Vagina (tissue), 2 donors: ENCODE results near the gene FGGY. TPM values are rescaled to one million over a fixed set of nuclear protein-coding genes. Genes with fewer than 3 reads are reported as not detected.

ENCODE experiments used
- DNase-seq, 2 donors: peaks; one replicate each; pipeline ENCODE4 v3.0.0-alpha.2; 2017; ENCODE audit errors: extremely low spot score in 2 of 2
- H3K27ac ChIP-seq: fragments of 200-600 bp; sonication (generic); one replicate; pipeline ENCODE4 v1.5.1; 2019
- H3K27me3 ChIP-seq: fragments of 200-600 bp; sonication (generic); one replicate; pipeline ENCODE4 v1.5.1; 2019
- H3K36me3 ChIP-seq, 2 donors: fragments of 200-600 bp; sonication (generic); one replicate each; pipeline ENCODE4 v1.5.1; 2017 to 2019
- H3K4me1 ChIP-seq: fragments of 200-600 bp; sonication (generic); one replicate; pipeline ENCODE4 v1.5.1; 2019
- H3K4me3 ChIP-seq, 2 donors: fragments of 200-600 bp; sonication (generic); 1 replicate in 1 of 2; 2 replicates in 1 of 2; pipeline ENCODE4 v1.5.1; 2016 to 2019
- H3K9me3 ChIP-seq: fragments of 200-600 bp; sonication (generic); one replicate; pipeline ENCODE4 v1.5.1; 2019
- POLR2A ChIP-seq, 2 donors: fragments of 450-650 bp; IDR thresholded peaks; one replicate each; pipeline ENCODE4 v1.6.1; 2017; ENCODE audit warnings: antibody characterized with exemption in 2 of 2, mild to moderate bottlenecking in 2 of 2, moderate library complexity in 2 of 2
- POLR2AphosphoS5 ChIP-seq, 2 donors: sonication (generic); formaldehyde crosslinking; IDR thresholded peaks; one replicate each; pipeline ENCODE4 v1.9.0; 2017; ENCODE audit warnings: antibody characterized with exemption in 2 of 2, mild to moderate bottlenecking in 2 of 2, low read depth in 1 of 2; ENCODE audit not compliant: insufficient read depth in 1 of 2
- intact Hi-C: fragments of 100-400 bp; cut with DNase I; formaldehyde crosslinking; loops from one replicate; pipeline ENCODE4 v1.15.1; 2023
- total RNA-seq: library from RNA; depleted of rRNA; stranded (reverse); fragments of >200 nt; gene quantifications from one replicate; pipeline ENCODE4 v1.2.3, GENCODE V29; 2016
- TF ChIP-seq, protein P1 (sequence below), 3 experiments: fragments of 450-650 bp in 2 of 3; fragments of 200-600 bp in 1 of 3; sonication (generic) in 1 of 3; IDR thresholded peaks; one replicate each; pipeline ENCODE4 v1.5.1; 2017 to 2019; ENCODE audit warnings: antibody characterized with exemption in 3 of 3, mild to moderate bottlenecking in 2 of 3, moderate library complexity in 2 of 3

Gene FGGY
- total RNA-seq, 1 donor from 2014 or later, result 11.8 TPM

DNA sequence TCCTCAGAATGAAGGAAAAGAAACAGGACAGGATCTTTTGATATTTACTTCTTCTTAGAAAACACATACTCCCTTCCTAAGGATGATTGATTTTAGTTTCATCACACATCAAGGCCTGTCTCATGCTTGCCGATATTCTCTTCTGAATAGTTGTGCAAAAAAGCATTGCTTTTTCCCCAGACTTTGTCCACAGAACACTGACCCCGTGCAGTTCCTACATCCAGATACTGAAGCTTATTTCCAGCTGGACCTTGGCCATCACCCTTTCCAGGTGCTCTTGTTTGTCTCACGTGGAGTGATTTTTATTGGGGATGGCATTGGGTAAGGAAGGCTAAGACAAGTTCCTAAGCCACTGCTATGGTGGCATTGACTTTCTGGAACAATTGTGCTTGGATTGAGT is 320.5 kb downstream of the FGGY start:
- no peaks in the 10 kb centered on the region for H3K4me1 ChIP-seq
- DNase-seq, result no peak
- TF ChIP-seq, protein P1, sequence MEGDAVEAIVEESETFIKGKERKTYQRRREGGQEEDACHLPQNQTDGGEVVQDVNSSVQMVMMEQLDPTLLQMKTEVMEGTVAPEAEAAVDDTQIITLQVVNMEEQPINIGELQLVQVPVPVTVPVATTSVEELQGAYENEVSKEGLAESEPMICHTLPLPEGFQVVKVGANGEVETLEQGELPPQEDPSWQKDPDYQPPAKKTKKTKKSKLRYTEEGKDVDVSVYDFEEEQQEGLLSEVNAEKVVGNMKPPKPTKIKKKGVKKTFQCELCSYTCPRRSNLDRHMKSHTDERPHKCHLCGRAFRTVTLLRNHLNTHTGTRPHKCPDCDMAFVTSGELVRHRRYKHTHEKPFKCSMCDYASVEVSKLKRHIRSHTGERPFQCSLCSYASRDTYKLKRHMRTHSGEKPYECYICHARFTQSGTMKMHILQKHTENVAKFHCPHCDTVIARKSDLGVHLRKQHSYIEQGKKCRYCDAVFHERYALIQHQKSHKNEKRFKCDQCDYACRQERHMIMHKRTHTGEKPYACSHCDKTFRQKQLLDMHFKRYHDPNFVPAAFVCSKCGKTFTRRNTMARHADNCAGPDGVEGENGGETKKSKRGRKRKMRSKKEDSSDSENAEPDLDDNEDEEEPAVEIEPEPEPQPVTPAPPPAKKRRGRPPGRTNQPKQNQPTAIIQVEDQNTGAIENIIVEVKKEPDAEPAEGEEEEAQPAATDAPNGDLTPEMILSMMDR (IDR thresholded peaks at IDR 0.05), result no peak
- no peak for TF ChIP-seq POLR2A (IDR thresholded peaks at IDR 0.05)
- no peak for TF ChIP-seq POLR2AphosphoS5 (IDR thresholded peaks at IDR 0.05; ENCODE audit: insufficient read depth in 1 of 2, low read depth in 1 of 2)
- intact Hi-C loops, result no loop called here
- H3K27me3 ChIP-seq, result no peaks in the 10 kb centered on the region
- H3K36me3 ChIP-seq, result no peaks in the 10 kb centered on the region
- H3K4me3 ChIP-seq, result no peak overlapping the region
- no peaks in the 10 kb centered on the region for H3K9me3 ChIP-seq
- H3K27ac ChIP-seq, result no peak overlapping the region

DNA sequence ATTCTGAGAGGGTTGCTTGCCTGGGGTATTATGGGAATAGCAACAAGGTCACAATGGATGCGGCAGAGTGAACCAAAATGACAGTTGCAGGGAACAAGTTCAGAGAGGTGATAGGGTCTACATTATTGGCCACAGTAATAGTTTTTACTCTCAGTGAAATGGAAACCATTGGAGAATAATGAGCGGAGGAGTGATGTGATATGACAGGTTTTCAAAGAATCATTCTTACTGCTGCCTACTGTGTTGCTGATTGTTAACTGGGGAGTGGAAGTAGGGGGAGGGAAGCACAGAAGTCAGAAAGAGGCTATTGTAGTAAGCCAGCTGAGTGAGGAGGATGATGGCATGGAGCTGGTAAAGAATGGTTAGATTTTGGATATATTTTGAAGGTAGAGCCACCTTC is 322.7 kb downstream of the FGGY start:
- TF ChIP-seq POLR2A (IDR thresholded peaks at IDR 0.05), result no peak
- no peak for TF ChIP-seq POLR2AphosphoS5 (IDR thresholded peaks at IDR 0.05; ENCODE audit: insufficient read depth in 1 of 2, low read depth in 1 of 2)
- TF ChIP-seq, protein P1 (IDR thresholded peaks at IDR 0.05), result no peak
- no peaks in the 10 kb centered on the region for H3K4me1 ChIP-seq
- no peak for DNase-seq
- H3K9me3 ChIP-seq, result no peaks in the 10 kb centered on the region
- no peak overlapping the region for H3K27ac ChIP-seq
- H3K27me3 ChIP-seq, result no peaks in the 10 kb centered on the region
- H3K4me3 ChIP-seq, result no peak overlapping the region
- intact Hi-C loops, result no loop called here
- H3K36me3 ChIP-seq, result no peaks in the 10 kb centered on the region

DNA sequence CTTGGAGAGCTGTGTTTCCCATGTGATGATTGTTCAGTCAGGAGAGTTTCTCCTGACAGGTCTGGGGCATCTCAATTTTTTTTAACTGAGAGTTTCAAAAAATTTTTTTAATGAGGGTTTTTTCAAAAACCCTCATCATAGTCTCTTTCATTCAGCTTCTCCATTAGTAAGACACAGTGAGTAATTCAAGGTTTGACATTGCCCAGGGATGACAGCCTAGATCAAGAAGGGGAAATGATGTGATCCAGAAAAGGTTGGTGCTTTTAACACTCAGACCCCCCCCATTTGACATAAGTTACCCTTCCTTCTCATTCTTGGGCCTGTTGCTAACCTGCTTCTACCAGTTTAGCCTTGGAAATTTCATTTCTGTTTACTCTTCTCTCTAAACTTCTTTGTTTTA is 328.5 kb downstream of the FGGY start:
- TF ChIP-seq, protein P1 (IDR thresholded peaks at IDR 0.05), result no peak
- no peak for TF ChIP-seq POLR2A (IDR thresholded peaks at IDR 0.05)
- no peak for TF ChIP-seq POLR2AphosphoS5 (IDR thresholded peaks at IDR 0.05; ENCODE audit: insufficient read depth in 1 of 2, low read depth in 1 of 2)
- intact Hi-C loops, result no loop called here
- H3K4me1 ChIP-seq, result no peaks in the 10 kb centered on the region
- H3K9me3 ChIP-seq, result no peaks in the 10 kb centered on the region
- H3K4me3 ChIP-seq, result no peak overlapping the region
- no peak for DNase-seq
- H3K36me3 ChIP-seq, result no peaks in the 10 kb centered on the region
- H3K27ac ChIP-seq, result no peak overlapping the region
- no peaks in the 10 kb centered on the region for H3K27me3 ChIP-seq

DNA sequence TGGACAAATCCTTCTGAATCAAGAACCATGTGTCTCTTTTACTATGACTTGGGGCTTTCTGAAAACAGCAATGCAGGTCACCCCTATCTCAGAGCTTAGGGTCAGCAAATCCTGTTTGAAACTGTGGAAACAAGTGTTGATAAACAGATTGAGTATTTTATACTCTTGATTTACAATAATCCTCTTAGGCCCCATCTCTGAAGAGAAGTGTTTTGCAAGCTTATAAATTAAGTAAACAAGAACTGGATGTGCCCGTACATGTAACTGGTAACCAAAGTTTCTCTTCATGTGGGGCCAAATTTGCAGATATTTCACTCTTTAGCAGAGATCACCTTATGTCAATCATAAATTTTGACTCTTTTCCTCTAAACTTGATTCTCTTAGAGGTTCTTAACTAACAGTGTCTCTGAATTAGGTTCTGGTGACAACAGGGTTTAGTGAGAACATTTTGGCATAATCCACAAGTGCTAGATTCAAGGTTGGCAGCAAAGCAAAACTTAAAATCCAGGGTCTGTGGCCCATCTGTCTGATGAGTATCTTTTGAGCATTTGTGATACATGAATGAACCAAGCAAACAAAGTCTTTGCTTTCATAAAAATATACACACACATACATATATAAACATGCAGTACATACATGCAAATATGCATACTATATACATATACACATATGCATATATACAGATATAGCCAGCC is 334.8 kb downstream of the FGGY start:
- DNase-seq, result no peak
- Histone ChIP-seq H3K4me1 (peaks cover 13% of the 10 kb centered on the region), H3K36me3 (no peaks in the 10 kb centered on the region), H3K4me3 (no peak overlapping the region), H3K27ac (peak overlapping the region; percentile 57), H3K27me3 (no peaks in the 10 kb centered on the region), H3K9me3 (no peaks in the 10 kb centered on the region)
- intact Hi-C loops, result no loop called here
- TF ChIP-seq POLR2AphosphoS5 (IDR thresholded peaks at IDR 0.05; ENCODE audit: insufficient read depth in 1 of 2, low read depth in 1 of 2), result peak in 1 of 2 donors; percentile 16
- TF ChIP-seq POLR2A (IDR thresholded peaks at IDR 0.05), result no peak

DNA sequence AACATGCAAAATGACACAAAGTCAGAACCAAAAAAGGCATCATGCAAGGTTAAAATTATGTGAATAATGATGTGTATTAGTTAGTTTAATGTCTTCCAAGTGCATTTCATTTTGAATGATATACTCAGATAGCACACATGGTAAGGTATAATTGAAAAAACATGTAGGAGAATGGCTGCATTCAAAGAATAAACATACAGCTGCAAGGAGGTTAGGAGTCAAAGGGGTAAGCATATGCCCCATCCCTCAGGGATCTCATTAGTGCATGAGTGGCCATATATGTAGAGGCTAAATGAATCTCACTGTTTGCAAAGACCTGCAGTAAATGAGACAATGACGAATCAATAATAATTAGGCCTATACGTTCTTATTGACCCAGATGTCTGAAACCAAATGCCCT is 338.2 kb downstream of the FGGY start:
- Histone ChIP-seq H3K27ac (no peak overlapping the region), H3K4me1 (peaks cover 32% of the 10 kb centered on the region), H3K36me3 (no peaks in the 10 kb centered on the region), H3K4me3 (no peak overlapping the region), H3K9me3 (no peaks in the 10 kb centered on the region), H3K27me3 (no peaks in the 10 kb centered on the region)
- intact Hi-C loops, result no loop called here
- no peak for DNase-seq
- TF ChIP-seq, protein P1 (IDR thresholded peaks at IDR 0.05), result no peak
- TF ChIP-seq POLR2AphosphoS5 (IDR thresholded peaks at IDR 0.05; ENCODE audit: insufficient read depth in 1 of 2, low read depth in 1 of 2), result no peak
- TF ChIP-seq POLR2A (IDR thresholded peaks at IDR 0.05), result no peak
